Osteoblast (primary cell): ENCODE measurements around the gene FBLN7. TPM values are rescaled to one million over a fixed set of nuclear protein-coding genes. Genes with fewer than 3 reads are reported as not detected.

Experiments used
- DNase-seq: peaks from one replicate; pipeline ENCODE4 v3.0.0; 2011; ENCODE audit warnings: low spot score, mixed read lengths; ENCODE audit not compliant: insufficient read length; ENCODE audit errors: missing footprints
- H2AFZ ChIP-seq: 2 replicates; pipeline ENCODE4 v1.6.0; 2011; ENCODE audit warnings: mild to moderate bottlenecking, low read length
- H3K27ac ChIP-seq: 2 replicates; pipeline ENCODE4 v1.5.1; 2011; ENCODE audit warnings: mild to moderate bottlenecking, low read depth, low read length, moderate library complexity
- H3K27me3 ChIP-seq: 2 replicates; pipeline ENCODE4 v1.6.0; 2012; ENCODE audit warnings: mild to moderate bottlenecking, control low read depth, inconsistent platforms, low read length, moderate library complexity; ENCODE audit not compliant: insufficient read depth
- H3K36me3 ChIP-seq: 2 replicates; pipeline ENCODE4 v1.5.1; 2011; ENCODE audit warnings: mild to moderate bottlenecking, low read length, control low read depth, moderate library complexity; ENCODE audit not compliant: insufficient read depth
- H3K4me1 ChIP-seq: 2 replicates; pipeline ENCODE4 v1.5.1; 2011; ENCODE audit warnings: mild to moderate bottlenecking, low read length, control low read depth, moderate library complexity; ENCODE audit not compliant: insufficient read depth
- H3K4me2 ChIP-seq: 2 replicates; pipeline ENCODE4 v1.6.0; 2011; ENCODE audit warnings: mild to moderate bottlenecking, low read length; ENCODE audit not compliant: insufficient read depth
- H3K4me3 ChIP-seq: fragments of 200-600 bp; sonication (generic); 3 replicates; pipeline ENCODE4 v1.5.1; 2012; ENCODE audit warnings: mild to moderate bottlenecking, low read length, inconsistent platforms; ENCODE audit not compliant: insufficient read depth
- H3K79me2 ChIP-seq: 2 replicates; pipeline ENCODE4 v1.6.0; 2012; ENCODE audit warnings: mild to moderate bottlenecking, low read length, control low read depth, inconsistent platforms; ENCODE audit not compliant: insufficient read depth
- H3K9me3 ChIP-seq: 2 replicates; pipeline ENCODE4 v1.5.1; 2011; ENCODE audit warnings: low read depth, low read length, control low read depth
- H4K20me1 ChIP-seq: 2 replicates; pipeline ENCODE4 v1.6.0; 2012; ENCODE audit warnings: mild to moderate bottlenecking, low read length, control low read depth; ENCODE audit not compliant: insufficient read depth
- total RNA-seq: library from RNA; depleted of rRNA; stranded (reverse); fragments of >200 nt; gene quantifications from 2 replicates; pipeline ENCODE4 v1.2.3, GENCODE V29; 2012
- TF ChIP-seq, protein P1 (sequence below): IDR thresholded peaks from 2 replicates; pipeline ENCODE4 v1.5.1; 2011; ENCODE audit warnings: mild to moderate bottlenecking, low read depth, low read length, moderate library complexity; ENCODE audit errors: extremely low read depth

The FBLN7 gene
- total RNA-seq, 1 donor = 5.8 TPM

DNA sequence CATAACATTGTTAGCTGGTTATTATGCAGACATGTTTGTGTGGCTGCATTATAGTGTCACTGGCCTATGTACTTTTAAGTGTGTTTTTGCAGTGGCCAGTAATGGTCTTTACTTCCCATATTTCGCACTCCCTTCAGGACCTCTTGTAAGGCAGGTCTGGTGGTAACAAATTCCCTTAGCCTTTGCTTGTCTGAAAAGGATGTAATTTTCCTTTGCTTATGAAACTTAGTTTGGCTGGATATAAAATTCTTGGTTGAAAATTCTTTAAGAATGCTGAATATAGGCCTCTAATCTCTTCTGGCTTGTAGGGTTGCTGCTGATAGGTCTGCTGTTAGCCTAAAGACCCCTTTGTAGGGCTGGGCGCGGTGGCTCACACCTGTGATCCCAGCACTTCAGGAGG, 82.0 kb downstream of the FBLN7 start:
- H3K4me3 ChIP-seq = no peak overlapping the region
- H3K27ac ChIP-seq = no peak overlapping the region
- TF ChIP-seq, protein P1, sequence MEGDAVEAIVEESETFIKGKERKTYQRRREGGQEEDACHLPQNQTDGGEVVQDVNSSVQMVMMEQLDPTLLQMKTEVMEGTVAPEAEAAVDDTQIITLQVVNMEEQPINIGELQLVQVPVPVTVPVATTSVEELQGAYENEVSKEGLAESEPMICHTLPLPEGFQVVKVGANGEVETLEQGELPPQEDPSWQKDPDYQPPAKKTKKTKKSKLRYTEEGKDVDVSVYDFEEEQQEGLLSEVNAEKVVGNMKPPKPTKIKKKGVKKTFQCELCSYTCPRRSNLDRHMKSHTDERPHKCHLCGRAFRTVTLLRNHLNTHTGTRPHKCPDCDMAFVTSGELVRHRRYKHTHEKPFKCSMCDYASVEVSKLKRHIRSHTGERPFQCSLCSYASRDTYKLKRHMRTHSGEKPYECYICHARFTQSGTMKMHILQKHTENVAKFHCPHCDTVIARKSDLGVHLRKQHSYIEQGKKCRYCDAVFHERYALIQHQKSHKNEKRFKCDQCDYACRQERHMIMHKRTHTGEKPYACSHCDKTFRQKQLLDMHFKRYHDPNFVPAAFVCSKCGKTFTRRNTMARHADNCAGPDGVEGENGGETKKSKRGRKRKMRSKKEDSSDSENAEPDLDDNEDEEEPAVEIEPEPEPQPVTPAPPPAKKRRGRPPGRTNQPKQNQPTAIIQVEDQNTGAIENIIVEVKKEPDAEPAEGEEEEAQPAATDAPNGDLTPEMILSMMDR = no peak
- no peaks in the 10 kb centered on the region for H3K27me3 ChIP-seq
- H3K36me3 ChIP-seq = peaks cover 3% of the 10 kb centered on the region
- H3K4me2 ChIP-seq = no peak overlapping the region
- no peaks in the 10 kb centered on the region for H3K9me3 ChIP-seq
- H2AFZ ChIP-seq = no peak overlapping the region
- H3K79me2 ChIP-seq = no peaks in the 10 kb centered on the region
- no peak for DNase-seq
- H4K20me1 ChIP-seq = no peaks in the 10 kb centered on the region
- H3K4me1 ChIP-seq = no peaks in the 10 kb centered on the region

DNA sequence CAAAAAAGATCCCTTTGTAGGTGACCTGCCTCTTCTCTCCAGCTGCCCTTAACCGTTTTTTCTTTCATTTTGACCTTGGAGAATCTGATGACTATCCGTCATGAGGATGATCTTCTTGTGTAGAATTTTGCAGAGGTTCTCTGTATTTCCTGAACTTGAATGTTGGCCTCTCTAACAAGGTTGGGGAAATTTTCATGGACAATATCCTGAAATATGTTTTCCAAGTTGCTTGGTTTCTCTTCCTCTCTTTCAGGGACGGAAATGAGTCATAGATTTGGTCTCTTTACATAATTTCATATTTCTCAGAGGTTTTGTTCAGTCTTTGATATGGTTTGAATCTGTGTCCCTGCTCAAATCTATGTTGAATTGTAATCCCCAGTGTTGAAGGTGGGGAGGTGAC, 82.6 kb downstream of the FBLN7 start:
- no peak overlapping the region for H2AFZ ChIP-seq
- no peaks in the 10 kb centered on the region for H3K9me3 ChIP-seq
- H3K27me3 ChIP-seq = no peaks in the 10 kb centered on the region
- no peak overlapping the region for H3K4me2 ChIP-seq
- H3K4me1 ChIP-seq = no peaks in the 10 kb centered on the region
- no peak for DNase-seq
- TF ChIP-seq, protein P1 = no peak
- H3K27ac ChIP-seq = no peak overlapping the region
- H4K20me1 ChIP-seq = no peaks in the 10 kb centered on the region
- H3K79me2 ChIP-seq = no peaks in the 10 kb centered on the region
- H3K36me3 ChIP-seq = peaks cover 3% of the 10 kb centered on the region
- H3K4me3 ChIP-seq = no peak overlapping the region

DNA sequence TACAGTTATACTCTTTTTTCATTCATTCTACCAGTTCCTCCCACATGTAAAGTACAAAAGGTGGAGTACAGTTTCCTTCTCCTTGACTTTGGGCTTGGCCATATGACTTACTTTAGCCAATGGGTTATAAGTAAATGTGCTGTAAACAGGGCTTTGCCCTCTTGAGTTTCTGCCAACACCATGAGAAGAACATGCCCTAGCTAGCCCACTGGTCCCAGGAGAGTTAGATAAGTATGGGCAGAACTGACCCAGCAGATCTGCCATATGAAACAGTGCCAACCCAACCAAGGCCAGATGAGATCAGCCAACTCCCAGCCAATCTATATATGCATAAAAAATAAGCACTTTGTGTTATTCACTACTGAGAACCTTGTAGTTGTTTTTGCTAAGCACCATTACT, 91.2 kb downstream of the FBLN7 start:
- Histone ChIP-seq H3K27me3 (no peaks in the 10 kb centered on the region), H3K4me1 (peaks cover 5% of the 10 kb centered on the region), H3K9me3 (no peaks in the 10 kb centered on the region), H3K4me3 (no peak overlapping the region), H3K36me3 (peaks cover 8% of the 10 kb centered on the region), H2AFZ (no peak overlapping the region), H3K4me2 (no peak overlapping the region), H4K20me1 (no peaks in the 10 kb centered on the region), H3K79me2 (no peaks in the 10 kb centered on the region), H3K27ac (no peak overlapping the region)
- peak; percentile 68 for DNase-seq
- TF ChIP-seq, protein P1 = no peak

DNA sequence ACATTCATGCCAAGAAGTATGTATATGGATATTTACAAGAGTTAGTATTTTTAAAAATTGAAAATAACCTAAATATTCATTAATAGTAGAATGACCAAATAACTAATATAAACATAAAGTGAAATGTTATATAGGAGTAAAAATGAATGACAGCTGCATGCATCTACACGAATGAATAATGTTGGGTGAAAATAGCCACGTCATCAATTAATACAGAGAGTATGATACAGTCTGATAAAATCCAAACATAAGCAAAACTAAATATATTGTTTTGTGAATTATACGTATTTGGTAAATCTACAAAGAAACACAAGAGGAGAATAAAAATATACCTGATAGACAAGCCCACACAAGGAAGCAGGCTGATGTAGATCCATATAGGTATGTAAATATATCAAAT, 92.2 kb downstream of the FBLN7 start:
- Histone ChIP-seq H3K4me3 (no peak overlapping the region), H3K36me3 (peaks cover 5% of the 10 kb centered on the region), H2AFZ (no peak overlapping the region), H3K27ac (no peak overlapping the region), H3K4me2 (no peak overlapping the region), H3K4me1 (peaks cover 5% of the 10 kb centered on the region), H3K79me2 (no peaks in the 10 kb centered on the region), H4K20me1 (no peaks in the 10 kb centered on the region), H3K9me3 (no peaks in the 10 kb centered on the region), H3K27me3 (no peaks in the 10 kb centered on the region)
- no peak for DNase-seq
- TF ChIP-seq, protein P1 = no peak

Other genes with a start within 250 kb of the FBLN7 start
- gene MERTK, start 239.8 kb upstream of the FBLN7 start, total RNA-seq = 0.59 and 0.72 TPM in 2 replicates
- gene TMEM87B, start 83.1 kb upstream of the FBLN7 start, total RNA-seq = 33.7 and 38.9 TPM in 2 replicates
- gene ZC3H8, start 116.7 kb downstream of the FBLN7 start, total RNA-seq = 7.6 and 8.0 TPM in 2 replicates
- gene ZC3H6, start 137.2 kb downstream of the FBLN7 start, total RNA-seq = 4.3 and 7.1 TPM in 2 replicates